ENCODE data around the gene SOBP.

DNA sequence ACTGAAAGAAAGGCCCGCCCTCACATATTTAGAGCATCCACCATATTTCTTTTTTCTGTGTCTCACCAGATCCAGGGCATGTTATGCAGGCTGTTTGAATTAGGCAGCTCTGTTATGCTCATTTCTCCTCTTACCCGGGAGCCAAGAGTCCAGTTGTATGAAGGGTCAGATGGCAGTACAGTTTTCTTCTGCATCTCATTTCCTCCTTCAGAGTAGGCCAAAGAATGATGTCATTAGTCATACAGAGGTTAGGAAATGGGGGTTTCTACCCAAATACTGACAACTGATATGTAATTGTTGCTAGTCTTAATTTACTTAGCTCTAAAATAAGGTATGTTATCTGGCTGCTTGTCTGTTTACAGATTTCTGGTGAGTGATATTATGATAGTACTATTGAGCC is 130.8 kb downstream of the SOBP start:
- TF ChIP-seq, protein P1, sequence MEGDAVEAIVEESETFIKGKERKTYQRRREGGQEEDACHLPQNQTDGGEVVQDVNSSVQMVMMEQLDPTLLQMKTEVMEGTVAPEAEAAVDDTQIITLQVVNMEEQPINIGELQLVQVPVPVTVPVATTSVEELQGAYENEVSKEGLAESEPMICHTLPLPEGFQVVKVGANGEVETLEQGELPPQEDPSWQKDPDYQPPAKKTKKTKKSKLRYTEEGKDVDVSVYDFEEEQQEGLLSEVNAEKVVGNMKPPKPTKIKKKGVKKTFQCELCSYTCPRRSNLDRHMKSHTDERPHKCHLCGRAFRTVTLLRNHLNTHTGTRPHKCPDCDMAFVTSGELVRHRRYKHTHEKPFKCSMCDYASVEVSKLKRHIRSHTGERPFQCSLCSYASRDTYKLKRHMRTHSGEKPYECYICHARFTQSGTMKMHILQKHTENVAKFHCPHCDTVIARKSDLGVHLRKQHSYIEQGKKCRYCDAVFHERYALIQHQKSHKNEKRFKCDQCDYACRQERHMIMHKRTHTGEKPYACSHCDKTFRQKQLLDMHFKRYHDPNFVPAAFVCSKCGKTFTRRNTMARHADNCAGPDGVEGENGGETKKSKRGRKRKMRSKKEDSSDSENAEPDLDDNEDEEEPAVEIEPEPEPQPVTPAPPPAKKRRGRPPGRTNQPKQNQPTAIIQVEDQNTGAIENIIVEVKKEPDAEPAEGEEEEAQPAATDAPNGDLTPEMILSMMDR (IDR thresholded peaks at IDR 0.05) = no peak
- TF ChIP-seq EP300 (IDR thresholded peaks at IDR 0.05) = no peak
